NCI-H1048 (cell line): ENCODE results near the gene OR2V1.
"Not testable (repeated sequence)": the region's sequence is repeated elsewhere in the genome, so short reads cannot be mapped to it uniquely, and the experiment has no call there.

Source experiments
- DNase-seq: peaks from one replicate; lab custom pipeline; 2025; lab: John Stamatoyannopoulos, UW

OR2V1 gene

DNA sequence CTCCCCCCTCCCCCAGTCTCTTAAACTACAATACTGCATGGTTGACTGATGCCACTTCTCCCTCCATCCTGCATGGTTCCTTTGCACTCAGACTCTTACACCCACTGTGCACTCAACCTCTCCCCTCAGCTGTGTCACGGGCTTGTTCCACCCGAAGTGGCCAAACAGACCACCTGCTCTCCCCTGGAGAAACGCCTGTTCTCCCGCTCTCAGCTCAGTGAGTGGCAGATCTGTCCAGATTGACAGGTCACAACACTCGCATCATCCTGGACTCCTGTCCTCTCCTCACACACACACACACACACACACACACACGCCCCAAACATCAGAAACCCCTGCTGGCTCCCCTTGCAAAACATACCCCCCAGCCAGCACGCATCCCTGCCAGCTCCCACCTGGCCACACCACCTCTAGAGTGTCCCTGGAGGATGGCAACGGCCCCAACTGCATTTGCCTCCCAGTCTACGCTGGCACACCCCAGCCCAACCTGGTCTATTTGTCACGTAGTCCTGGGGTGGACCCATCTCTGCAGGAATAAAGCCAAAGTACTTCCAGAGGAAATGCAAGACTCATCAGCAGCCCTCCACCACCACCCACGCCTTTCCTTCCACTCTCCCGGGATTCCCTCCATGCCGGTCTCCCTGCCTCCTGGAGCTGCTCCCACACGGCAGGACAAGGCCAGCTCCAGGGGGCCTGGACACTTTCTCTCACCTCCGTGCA, 2.9 kb downstream of the OR2V1 start:
- DNase-seq: no peak

GRCh38 chr5:181127456-181127855, 3.5 kb downstream of the OR2V1 start:
- DNase-seq: no peak

GRCh38 chr5:181126841-181127240, 4.1 kb downstream of the OR2V1 start:
- DNase-seq: no peak

- DNase-seq: no peak
Measured at GRCh38 chr5:181124526-181124925, 6.4 kb downstream of the OR2V1 start.

DNA sequence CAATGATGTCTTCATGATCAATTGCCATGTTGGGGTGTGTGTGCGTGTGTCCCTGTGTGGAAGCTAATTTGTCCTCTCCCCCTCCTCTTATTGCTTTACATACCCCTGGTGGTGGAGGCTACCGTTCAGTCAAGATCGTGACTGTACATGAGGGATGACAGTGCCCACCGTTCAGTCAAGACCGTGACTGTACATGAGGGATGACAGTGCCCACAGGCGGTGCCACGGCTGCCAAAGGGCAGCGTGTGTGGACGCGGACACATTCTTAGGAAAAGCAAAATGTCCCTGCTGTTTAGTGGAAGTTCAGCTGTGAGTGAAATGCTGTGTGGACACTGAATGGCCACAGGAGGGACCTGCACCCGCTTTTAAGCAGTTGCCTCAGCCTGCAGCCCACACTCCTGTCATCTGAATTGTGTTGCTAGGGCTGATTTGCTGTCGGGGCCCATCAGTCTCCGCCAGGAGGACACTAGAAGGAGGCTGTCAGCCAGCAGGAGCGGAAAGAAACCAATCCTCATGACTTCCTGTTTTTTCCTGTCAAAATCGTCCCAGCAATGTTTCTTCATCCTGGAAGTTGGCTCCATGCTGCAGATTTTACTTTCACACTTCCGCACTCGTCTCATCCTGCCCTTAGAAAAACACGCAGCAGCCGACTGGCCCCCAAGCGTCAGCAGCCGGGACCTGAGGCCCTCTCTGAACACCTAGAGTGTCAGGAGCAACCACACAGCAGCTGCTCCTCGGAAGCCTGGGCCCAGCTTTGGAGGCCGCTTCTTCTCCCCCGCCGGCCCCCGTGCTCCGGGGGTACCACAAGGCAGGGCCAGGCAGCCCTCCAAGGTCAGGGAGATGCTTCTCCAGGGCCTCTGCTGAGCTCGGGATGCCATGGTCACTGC, 9.1 kb downstream of the OR2V1 start:
- DNase-seq: no peak

DNA sequence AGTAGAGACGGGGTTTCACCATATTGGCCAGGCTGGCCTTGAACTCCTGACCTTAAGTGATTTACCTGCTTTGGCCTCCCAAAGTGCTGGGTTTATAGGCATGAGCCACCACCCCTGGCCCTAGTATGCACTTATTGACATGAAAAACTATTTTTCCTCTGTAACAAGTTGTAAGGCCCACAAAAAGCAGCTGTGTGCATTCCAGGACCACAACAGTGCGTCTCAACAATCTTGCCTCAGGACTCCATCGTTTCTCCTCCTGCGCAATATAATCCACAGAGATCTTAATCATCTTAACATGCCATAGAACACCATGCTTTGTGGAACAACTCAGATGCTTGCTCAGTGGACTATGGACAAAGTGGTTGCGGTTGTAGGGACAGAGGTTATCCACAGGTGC, 10.2 kb downstream of the OR2V1 start:
- DNase-seq: no peak

- DNase-seq: no peak
Measured at GRCh38 chr5:181120306-181120705, 10.7 kb downstream of the OR2V1 start.

DNA sequence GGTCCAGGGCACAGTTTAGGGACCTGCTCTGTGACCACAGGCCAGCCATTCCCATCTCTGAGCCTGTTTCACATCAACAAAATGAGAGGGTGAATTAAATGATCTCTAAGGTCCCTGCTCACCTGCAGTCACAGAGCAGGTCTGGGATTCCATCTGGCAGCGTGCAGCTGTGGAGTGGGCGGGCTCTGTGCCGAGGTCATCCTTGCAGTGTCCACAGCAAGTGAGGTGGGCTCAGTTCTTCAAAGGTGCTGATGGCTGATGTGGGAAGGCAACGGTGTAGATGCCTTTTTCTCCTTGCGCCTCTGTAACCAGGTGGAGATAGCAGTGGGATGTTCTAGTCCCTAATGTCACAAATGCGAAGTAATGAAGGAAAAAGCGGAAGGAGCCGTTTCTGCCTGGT, 11.9 kb downstream of the OR2V1 start:
- DNase-seq: no peak

DNA sequence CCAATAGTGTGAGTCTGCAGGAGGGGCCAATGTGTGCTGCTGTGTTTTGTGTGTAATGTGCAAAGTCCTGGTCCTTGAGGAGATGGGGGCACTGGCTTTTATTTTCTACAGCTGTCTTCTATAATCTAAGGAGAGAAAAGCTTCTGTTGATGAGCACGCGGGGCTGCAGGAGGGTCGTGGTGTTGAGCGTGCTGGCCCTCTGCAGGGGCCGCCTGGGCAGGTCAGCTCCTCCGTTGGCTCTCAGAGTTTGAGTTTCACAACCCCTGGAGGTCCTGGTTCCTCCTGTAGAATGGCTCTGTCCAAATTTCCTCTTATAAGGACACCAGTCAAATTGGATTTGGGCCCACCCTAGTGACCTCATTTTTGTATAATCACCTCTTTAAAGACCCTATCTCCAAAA, 12.6 kb downstream of the OR2V1 start:
- no peak for DNase-seq

DNA sequence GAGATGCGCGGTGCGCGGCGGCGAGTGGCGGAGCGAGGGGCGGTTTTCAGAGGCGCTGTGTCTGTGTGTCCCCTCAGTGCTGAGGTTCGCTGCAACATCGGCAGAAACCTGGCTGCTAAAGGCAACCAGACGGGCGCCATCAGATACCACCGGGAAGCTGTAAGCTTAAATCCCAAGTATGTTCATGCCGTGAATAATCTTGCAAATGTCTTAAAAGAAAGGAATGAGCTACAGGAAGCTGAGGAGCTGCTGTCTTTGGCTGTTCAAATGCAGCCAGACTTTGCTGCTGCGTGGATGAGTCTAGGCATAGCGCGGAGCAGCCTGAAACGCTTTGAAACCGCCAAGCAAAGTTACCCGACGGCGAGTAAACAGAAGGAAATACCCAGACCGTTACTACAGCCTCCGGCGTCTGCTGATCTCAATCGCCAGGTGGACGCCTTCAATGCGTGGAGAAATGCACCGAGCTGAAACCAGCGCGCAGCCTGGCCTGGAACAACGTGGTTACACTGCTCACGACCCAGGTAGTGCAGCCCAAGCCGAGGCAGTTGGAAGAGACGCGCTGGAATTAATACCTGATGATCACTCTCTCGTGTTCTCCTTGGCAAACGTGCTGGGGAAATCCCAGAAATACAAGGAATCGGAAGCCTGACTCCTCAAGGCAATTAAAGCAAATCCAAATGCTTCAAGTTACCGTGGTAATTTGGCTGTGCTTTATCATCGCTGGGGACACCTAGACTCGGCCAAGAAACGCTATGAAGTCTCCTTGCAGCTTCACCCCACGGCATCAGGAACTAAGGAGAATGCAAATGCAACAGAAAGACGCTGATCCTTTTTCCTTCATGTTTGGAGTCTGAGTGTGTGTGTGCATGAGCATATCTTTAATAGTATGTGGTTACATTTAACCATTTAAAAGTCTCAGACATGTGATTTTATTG, 15.9 kb downstream of the OR2V1 start:
- no peak for DNase-seq

- no peak for DNase-seq
Measured at GRCh38 chr5:181114284-181114843, 16.6 kb downstream of the OR2V1 start.

GRCh38 chr5:181113572-181113971, 17.4 kb downstream of the OR2V1 start:
- DNase-seq: not testable (repeated sequence)

GRCh38 chr5:181112476-181112875, 18.5 kb downstream of the OR2V1 start:
- no peak for DNase-seq

DNA sequence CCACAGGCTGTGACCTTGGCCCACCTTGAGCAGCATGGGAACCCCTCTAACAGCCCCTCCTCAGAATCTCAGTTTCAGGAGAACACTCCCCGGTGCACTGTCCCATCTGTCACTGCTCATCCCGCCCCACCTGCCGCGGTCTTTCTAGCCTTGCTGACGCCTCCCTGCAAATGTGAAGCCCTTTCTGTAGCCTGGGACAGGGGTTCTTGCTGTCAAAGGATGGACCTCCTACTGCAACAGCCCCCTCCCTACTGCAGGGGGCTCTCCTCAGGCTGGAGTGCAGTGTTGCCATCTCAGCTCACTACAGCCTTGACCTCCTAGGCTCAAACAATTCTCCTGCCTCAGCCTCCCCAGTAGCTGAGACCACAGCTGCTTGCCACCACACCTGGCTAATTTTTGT, 20.0 kb downstream of the OR2V1 start:
- DNase-seq: no peak

GRCh38 chr5:181109489-181110013, 21.4 kb downstream of the OR2V1 start:
- DNase-seq: no peak

GRCh38 chr5:181108578-181109165, 22.3 kb downstream of the OR2V1 start:
- DNase-seq: no peak

GRCh38 chr5:181107699-181108098, 23.3 kb downstream of the OR2V1 start:
- no peak for DNase-seq

DNA sequence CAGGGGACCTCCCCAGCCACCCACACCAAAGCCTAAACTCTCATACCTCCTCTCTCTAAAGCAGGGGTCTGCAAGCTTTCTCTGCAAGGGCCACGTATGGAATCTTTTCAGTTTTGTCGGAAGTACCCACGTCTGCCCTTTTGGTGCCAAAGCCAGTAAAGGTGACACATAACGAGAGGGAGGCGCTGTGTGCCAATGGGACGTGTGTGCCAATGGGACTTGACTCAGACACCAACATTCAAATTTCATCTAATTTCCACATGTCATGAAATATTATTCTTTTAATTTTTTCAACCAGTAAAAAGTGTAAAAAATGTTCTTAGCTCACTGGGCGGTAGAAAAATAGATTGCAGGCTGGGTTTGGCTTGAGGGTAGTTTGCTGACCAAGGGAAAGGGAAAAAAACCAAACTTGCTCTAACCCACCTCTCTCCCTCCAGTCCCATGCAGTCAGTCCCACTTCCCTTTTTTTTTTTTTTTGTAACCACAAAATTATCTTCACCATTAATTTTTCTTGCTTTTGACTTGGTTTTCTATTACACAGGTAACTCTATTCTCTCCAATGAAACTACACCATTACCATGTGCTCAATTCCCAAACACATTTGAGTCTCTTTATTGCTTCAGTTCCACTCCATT, 25.5 kb downstream of the OR2V1 start:
- DNase-seq: no peak

GRCh38 chr5:181104606-181105390, 26.2 kb downstream of the OR2V1 start:
- DNase-seq: not testable (repeated sequence)

DNA sequence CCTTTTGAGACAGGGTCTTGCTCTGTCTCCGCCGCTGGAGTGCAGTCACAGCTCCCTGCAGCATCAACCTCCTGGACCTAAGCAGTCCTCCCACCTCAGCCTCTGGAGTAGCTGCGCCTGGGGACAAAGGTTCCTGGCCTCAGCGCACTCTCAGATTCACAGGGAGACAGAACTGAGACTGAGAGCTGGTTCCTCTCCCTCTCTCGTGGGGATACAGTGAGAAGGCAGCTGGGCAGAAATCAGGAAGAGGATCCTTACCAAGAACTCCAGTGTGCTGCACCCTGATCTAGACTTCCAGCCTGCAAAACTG, 26.8 kb downstream of the OR2V1 start:
- not testable (repeated sequence) for DNase-seq
